Body of pancreas (tissue), 4 donors: ENCODE measurements around the gene PLLP.

Source experiments
- CTCF ChIP-seq, 7 experiments: fragments of 450-650 bp in 4 of 7; fragments of 200-600 bp in 3 of 7; sonication (generic) in 3 of 7; IDR thresholded peaks; one replicate each; pipeline ENCODE4 v1.5.1; 2016 to 2019; ENCODE audit warnings: antibody characterized with exemption in 7 of 7
- POLR2A ChIP-seq, 3 donors: fragments of 450-650 bp; IDR thresholded peaks; one replicate each; pipeline ENCODE4 v1.6.1; 2016; ENCODE audit warnings: antibody characterized with exemption in 3 of 3, mild to moderate bottlenecking in 2 of 3

- TF ChIP-seq CTCF (IDR thresholded peaks at IDR 0.05) (peak in 6 of 7 experiments; percentile 2 to 73 (median 46)), POLR2A (IDR thresholded peaks at IDR 0.05) (peak in 2 of 3 donors; percentile 34 to 43)
Measured at GRCh38 chr16:57299719-57300386, 15.4 kb upstream of the PLLP start.
